Epithelial cell of esophagus (primary cell): ENCODE results near the gene PLET1.

Source experiments
- DNase-seq: peaks from one replicate; pipeline ENCODE4 v3.0.0; 2010; ENCODE audit warnings: low read depth
- H3K4me3 ChIP-seq: 2 replicates; pipeline ENCODE4 v1.5.1; 2011; ENCODE audit warnings: mild to moderate bottlenecking, low read length, control low read depth
- TF ChIP-seq, protein P1 (sequence below): IDR thresholded peaks from 2 replicates; pipeline ENCODE4 v1.5.1; 2011; ENCODE audit warnings: low read depth, mild to moderate bottlenecking, low read length, control low read depth, inconsistent platforms; ENCODE audit not compliant: insufficient read depth; ENCODE audit errors: missing control alignments

The PLET1 gene

DNA sequence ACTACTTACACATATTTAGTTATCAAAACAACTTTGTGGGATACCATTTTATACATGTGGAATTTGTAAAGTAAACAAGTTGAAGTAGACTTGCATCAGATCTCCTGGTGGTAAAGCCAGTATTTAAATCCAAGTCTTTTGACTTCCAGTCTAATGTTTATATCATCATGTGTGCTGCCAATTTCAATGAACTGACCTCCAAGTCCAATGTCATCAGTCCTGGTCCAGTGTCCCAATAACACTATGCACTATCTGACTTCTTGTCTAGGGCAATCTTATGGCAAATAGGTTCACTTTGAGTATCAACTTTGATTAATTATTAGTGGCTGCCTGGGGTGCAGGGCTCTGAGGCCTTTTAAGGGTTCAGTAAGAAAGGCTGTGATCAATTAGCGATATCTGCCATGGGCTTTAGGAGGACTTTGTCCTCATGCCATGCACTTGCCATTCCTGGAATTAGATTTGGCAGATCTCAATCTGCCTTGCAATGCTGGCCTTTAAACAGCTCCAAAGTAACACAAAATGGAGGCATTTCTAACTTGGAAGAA, 44.0 kb downstream of the PLET1 start:
- TF ChIP-seq, protein P1, sequence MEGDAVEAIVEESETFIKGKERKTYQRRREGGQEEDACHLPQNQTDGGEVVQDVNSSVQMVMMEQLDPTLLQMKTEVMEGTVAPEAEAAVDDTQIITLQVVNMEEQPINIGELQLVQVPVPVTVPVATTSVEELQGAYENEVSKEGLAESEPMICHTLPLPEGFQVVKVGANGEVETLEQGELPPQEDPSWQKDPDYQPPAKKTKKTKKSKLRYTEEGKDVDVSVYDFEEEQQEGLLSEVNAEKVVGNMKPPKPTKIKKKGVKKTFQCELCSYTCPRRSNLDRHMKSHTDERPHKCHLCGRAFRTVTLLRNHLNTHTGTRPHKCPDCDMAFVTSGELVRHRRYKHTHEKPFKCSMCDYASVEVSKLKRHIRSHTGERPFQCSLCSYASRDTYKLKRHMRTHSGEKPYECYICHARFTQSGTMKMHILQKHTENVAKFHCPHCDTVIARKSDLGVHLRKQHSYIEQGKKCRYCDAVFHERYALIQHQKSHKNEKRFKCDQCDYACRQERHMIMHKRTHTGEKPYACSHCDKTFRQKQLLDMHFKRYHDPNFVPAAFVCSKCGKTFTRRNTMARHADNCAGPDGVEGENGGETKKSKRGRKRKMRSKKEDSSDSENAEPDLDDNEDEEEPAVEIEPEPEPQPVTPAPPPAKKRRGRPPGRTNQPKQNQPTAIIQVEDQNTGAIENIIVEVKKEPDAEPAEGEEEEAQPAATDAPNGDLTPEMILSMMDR, result no peak
- no peak for DNase-seq
- no peak overlapping the region for H3K4me3 ChIP-seq

DNA sequence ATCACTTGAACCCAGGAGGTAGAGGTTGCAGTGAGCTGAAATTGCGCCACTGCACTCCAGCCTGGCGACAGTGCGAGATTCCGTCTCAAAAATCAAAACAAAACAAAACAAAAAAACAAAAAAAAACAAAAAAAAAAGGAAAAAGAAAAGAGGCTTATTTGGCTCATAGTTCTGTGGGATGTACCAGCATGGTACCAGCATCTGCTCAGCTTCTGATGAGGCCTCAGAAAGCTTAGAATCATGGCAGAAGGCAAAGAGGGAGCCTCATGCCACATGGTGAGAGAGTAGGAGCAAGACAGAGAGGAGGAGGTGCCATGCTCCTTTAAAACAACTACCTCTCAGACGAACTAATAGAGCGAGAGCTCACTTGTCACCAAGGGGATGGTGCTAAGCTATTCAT, 45.0 kb downstream of the PLET1 start:
- no peak overlapping the region for H3K4me3 ChIP-seq
- TF ChIP-seq, protein P1, result no peak
- no peak for DNase-seq

DNA sequence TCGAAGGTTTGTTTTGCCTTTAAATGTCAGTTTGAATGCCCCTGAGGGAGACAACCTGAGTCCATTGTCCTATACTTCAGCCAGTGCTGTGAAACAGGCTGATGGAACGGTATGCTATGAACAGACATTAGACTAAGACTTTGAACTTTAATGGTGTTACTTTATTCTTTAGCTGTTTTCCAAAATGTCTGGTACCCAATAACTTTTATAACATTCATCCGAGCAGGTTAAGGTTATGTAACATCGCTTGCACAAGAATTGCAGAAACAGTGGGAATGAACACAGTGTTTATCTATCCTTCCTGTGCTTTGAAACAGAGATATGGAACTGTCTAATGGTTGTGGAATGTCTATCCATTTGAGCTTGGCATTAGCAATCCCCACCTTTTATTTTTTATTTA, 46.9 kb downstream of the PLET1 start:
- DNase-seq, result peak; percentile 63
- no peak overlapping the region for H3K4me3 ChIP-seq
- TF ChIP-seq, protein P1, result no peak

DNA sequence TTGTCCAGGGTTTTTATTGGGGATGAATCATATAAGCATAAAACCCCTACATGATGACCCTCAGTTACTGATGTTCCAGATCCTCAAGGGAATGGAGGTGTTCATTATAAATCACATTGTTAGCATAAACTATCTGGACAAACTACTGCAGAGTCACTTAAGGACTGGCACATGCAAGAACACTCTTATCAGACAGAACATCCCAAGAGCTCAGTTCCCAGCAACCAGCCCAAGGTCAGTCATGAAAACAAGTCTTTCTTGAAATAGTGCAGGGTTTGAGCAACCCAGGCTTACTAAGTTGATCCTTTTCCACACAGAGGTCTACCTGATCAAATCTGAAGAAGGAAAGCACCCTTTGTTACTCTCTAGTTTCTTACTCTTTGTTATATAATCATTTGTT, 48.0 kb downstream of the PLET1 start:
- peak; percentile 35 for DNase-seq
- H3K4me3 ChIP-seq, result no peak overlapping the region
- TF ChIP-seq, protein P1, result no peak

DNA sequence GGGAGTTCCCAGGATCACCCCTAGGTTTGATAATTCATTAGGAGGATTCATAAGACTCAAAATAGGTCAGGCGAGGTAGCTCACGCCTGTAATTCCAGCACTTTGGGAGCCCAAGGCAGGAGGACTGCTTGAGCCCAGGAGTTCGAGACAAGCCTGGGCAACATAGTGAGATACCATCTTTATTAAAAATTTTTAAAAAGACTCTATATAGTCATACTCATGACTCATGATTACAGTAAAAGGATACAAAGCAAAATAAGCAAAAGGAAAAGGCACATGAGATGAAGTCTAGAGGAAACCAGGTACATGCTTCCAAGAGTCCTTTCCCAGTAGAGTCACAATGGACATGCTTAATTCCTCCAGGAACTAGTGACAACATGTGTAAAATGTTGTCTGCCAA, 48.4 kb downstream of the PLET1 start:
- peak; percentile 30 for DNase-seq
- TF ChIP-seq, protein P1, result no peak
- no peak overlapping the region for H3K4me3 ChIP-seq

DNA sequence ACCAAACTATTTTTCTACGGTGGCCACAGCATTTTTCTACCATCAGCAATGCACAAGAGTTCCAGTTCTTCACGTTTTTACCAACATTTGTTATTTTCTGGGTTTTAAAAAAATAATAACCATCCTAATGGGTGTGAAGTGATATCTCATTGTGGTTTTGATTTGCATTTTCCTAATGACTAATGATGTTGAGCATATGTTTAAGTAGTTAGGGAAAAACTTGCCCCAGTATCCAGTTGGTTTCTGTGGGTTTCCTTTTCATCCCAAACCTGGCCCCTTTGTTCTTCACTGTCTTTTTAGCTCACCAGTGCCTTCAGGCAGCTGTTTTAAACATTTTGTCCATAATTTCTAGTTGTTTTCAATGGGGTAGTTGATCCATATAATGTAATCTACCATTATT, 49.1 kb downstream of the PLET1 start:
- TF ChIP-seq, protein P1, result no peak
- no peak overlapping the region for H3K4me3 ChIP-seq
- DNase-seq, result peak; percentile 19

DNA sequence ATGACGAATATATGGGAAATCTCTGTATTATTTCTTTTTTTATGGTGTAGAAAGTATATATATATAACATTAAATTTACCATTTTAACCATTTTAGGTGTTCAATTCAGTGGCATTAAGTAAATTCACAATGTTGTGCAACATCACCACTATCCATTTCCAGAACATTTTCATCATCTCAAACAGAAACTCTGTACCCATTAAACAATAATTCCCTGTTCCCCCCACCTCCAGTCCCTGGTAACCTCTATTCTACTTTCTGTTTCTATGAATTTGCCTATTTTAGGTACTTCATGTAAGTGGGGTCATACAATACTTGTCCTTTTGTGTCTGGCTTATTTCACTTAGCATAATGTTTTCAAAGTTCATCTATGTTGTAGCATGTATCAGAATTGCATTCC, 49.8 kb downstream of the PLET1 start:
- H3K4me3 ChIP-seq, result no peak overlapping the region
- TF ChIP-seq, protein P1, result no peak
- DNase-seq, result no peak
